Measurements from ENCODE around the gene IFI27L2. TPM values are rescaled to one million over a fixed set of nuclear protein-coding genes. Genes with fewer than 3 reads are reported as not detected.

The IFI27L2 gene
- total and polyA plus RNA-seq, 8 donors, result 4.9 to 133 (median 43.3) TPM

DNA sequence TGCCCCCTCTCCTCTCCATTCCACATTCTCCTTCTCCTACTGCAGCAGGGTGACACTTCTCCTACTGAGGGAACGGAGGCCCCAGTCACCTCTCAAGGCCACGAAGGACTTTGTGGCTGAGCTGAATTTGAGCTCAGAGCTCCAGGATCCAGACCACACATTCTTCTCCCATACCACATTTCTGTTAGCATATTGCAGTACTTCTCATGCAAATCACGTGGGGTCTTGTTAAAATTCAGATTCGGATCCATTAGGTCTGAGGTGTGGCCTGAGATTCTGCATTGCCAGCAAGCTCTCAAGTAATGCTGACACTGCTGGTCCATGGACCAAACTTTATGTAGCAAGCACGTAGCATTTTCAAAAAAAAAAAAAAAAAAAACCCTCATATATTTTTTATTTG, 9.6 kb upstream of the IFI27L2 start:
- peaks cover 0 to 6% (median 3%) of the 10 kb centered on the region in 4 donors for H3K4me1 ChIP-seq
- H3K27ac ChIP-seq, result no peak overlapping the region
- DNase-seq, result no peak
- H3K36me3 ChIP-seq, result no peaks in the 10 kb centered on the region
- H3K9me3 ChIP-seq, result peaks cover 0 to 7% (median 3%) of the 10 kb centered on the region in 4 donors
- intact Hi-C loops (cut with DNase I; ENCODE audit: low total_unique reads), result loop anchor here (5.0 kb wide), 1 partner anchor 107 kb away; no protein-coding TSS in a partner anchor
- peaks cover 0 to 8% (median 0%) of the 10 kb centered on the region in 3 donors for H3K27me3 ChIP-seq
- TF ChIP-seq POLR2A (IDR thresholded peaks at IDR 0.05), result no peak
- TF ChIP-seq, protein P1, sequence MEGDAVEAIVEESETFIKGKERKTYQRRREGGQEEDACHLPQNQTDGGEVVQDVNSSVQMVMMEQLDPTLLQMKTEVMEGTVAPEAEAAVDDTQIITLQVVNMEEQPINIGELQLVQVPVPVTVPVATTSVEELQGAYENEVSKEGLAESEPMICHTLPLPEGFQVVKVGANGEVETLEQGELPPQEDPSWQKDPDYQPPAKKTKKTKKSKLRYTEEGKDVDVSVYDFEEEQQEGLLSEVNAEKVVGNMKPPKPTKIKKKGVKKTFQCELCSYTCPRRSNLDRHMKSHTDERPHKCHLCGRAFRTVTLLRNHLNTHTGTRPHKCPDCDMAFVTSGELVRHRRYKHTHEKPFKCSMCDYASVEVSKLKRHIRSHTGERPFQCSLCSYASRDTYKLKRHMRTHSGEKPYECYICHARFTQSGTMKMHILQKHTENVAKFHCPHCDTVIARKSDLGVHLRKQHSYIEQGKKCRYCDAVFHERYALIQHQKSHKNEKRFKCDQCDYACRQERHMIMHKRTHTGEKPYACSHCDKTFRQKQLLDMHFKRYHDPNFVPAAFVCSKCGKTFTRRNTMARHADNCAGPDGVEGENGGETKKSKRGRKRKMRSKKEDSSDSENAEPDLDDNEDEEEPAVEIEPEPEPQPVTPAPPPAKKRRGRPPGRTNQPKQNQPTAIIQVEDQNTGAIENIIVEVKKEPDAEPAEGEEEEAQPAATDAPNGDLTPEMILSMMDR (IDR thresholded peaks at IDR 0.05), result no peak
- TF ChIP-seq POLR2AphosphoS5 (IDR thresholded peaks at IDR 0.05), result no peak
- no peak for TF ChIP-seq EP300 (IDR thresholded peaks at IDR 0.05)
- WGBS, 5 donors, result 68 to 89% (median 85%) methylated on average over 5 of the region's 5 CpGs
- H3K4me3 ChIP-seq, result no peak overlapping the region

DNA sequence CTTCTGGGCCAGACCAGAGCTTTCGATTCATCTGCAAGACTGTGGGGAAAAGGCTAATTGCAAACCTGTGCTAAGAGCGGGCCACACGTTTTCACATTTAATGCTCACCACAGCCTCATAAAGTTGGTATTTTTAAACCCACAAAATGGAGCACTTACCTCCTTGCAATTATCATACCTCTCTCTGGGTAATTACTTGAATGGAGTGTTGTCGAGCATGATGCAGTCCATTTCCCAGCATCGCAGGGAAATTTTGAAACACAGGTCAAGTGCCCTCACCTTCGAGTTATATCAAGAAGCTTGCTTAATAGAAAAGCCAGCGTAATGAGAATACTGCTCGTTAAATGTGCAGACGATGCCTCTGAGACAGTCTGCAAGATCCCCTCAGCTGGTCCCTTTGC, 8.8 kb upstream of the IFI27L2 start:
- 85 to 90% (median 88%) methylated on average over 9 of the region's 9 CpGs for WGBS, 5 donors
- TF ChIP-seq, protein P1 (IDR thresholded peaks at IDR 0.05), result no peak
- TF ChIP-seq EP300 (IDR thresholded peaks at IDR 0.05) (no peak), POLR2A (IDR thresholded peaks at IDR 0.05) (no peak), POLR2AphosphoS5 (IDR thresholded peaks at IDR 0.05) (no peak)

DNA sequence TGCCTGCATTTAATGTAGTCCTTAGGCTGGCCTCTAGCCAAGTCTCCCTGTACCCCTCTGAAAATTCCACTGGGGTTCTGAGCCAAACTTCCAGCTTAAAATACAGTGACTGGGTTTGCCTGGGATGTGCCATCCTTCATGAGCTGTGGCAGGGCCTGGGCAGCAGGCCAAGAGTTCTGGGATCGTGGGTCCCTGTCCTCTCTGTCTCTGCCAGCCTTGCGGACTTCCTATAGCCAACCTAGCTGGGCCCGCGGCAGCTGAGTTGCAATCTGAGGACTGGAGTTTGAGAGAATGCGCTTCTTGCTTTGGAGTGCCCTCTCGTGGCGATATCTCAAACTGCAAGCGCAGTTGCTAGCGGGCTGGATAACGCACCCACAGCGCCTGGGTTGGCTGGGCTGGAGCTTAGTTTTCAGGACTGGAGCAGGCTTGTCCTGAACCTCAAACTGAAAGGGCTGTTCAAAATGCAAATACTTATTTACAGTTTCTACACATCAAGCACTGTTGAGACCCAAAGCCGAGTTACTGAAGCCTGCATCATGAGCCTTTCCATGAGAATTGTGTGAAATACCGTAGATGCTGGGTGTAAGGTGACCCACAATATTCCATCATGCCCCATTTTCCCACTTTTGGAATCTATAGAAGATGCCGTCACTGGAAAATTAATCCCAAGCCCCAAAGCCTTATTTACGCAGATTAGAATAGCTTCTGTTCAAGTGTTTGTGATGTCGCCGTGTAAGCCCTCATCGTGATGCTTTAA, 7.3 kb upstream of the IFI27L2 start:
- DNase-seq, result peak; percentile 94 to 95
- TF ChIP-seq, protein P1 (IDR thresholded peaks at IDR 0.05), result peak in 6 of 7 experiments; percentile 19 to 99 (median 96)
- no peak for TF ChIP-seq POLR2A (IDR thresholded peaks at IDR 0.05)
- peak in 1 of 3 donors; percentile 61 for TF ChIP-seq POLR2AphosphoS5 (IDR thresholded peaks at IDR 0.05)
- no peak for TF ChIP-seq EP300 (IDR thresholded peaks at IDR 0.05)
- H3K4me3 ChIP-seq, result no peak overlapping the region
- peaks cover 0 to 13% (median 0%) of the 10 kb centered on the region in 3 donors for H3K27me3 ChIP-seq
- 28 to 32% (median 31%) methylated on average over 18 of the region's 18 CpGs for WGBS, 5 donors
- no peaks in the 10 kb centered on the region for H3K36me3 ChIP-seq
- H3K27ac ChIP-seq, result no peak overlapping the region
- intact Hi-C loops (cut with DNase I; ENCODE audit: low total_unique reads), result loop anchor here (5.0 kb wide), 1 partner anchor 104 kb away; no protein-coding TSS in a partner anchor
- peaks cover 0 to 7% (median 3%) of the 10 kb centered on the region in 4 donors for H3K9me3 ChIP-seq
- H3K4me1 ChIP-seq, result peaks cover 0 to 6% (median 3%) of the 10 kb centered on the region in 4 donors

More for the DNA sequence above, 8.8 kb upstream of the IFI27L2 start:
- Histone ChIP-seq H3K9me3 (peaks cover 0 to 7% (median 3%) of the 10 kb centered on the region in 4 donors), H3K27me3 (peaks cover 0 to 10% (median 0%) of the 10 kb centered on the region in 3 donors), H3K27ac (no peak overlapping the region), H3K4me3 (no peak overlapping the region), H3K36me3 (no peaks in the 10 kb centered on the region), H3K4me1 (peaks cover 0 to 6% (median 3%) of the 10 kb centered on the region in 4 donors)
- DNase-seq, result no peak
- intact Hi-C loops (cut with DNase I; ENCODE audit: low total_unique reads), result loop anchor here (5.0 kb wide), 1 partner anchor 106 kb away; no protein-coding TSS in a partner anchor

DNA sequence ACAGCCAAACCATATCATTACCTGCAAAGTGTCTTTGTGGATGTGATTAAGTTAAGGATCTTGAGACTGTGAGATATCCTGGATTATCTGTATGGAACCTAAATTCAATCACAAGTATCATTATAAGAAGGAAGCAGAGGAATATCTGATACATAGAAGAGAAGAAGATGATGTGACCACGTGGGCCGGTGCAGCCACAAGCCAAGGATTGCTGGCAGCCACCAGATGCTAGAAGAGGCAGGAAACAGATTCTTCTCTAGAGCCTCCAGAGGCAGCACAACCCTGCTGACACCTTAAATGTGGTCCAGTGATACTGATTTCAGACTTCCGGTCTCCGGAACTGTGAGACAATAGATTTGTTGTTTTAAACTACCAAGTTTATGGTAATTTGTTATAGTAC, 6.1 kb upstream of the IFI27L2 start:
- Histone ChIP-seq H3K4me1 (peaks cover 0 to 7% (median 3%) of the 10 kb centered on the region in 4 donors), H3K9me3 (peaks cover 0 to 7% (median 3%) of the 10 kb centered on the region in 4 donors), H3K27me3 (peaks cover 0 to 16% (median 0%) of the 10 kb centered on the region in 3 donors), H3K36me3 (no peaks in the 10 kb centered on the region), H3K27ac (no peak overlapping the region), H3K4me3 (no peak overlapping the region)
- no peak for DNase-seq
- TF ChIP-seq, protein P1 (IDR thresholded peaks at IDR 0.05), result no peak
- TF ChIP-seq POLR2AphosphoS5 (IDR thresholded peaks at IDR 0.05) (no peak), EP300 (IDR thresholded peaks at IDR 0.05) (no peak), POLR2A (IDR thresholded peaks at IDR 0.05) (no peak)
- intact Hi-C loops (cut with DNase I; ENCODE audit: low total_unique reads), result loop anchor here (5.0 kb wide), 1 partner anchor 103 kb away; no protein-coding TSS in a partner anchor
- 68 to 87% (median 75%) methylated on average over 4 of the region's 4 CpGs for WGBS, 5 donors

Measured in stomach (tissue), 9 donors.